HepG2 (cell line): ENCODE measurements around the gene UNC93A. TPM values are rescaled to one million over a fixed set of nuclear protein-coding genes. Genes with fewer than 3 reads are reported as not detected.

Experiments
- AGO1 ChIP-seq: fragments of 200-400 bp; formaldehyde crosslinking; IDR thresholded peaks from 2 replicates; pipeline ENCODE4 v1.6.1; 2017; ENCODE audit warnings: mild to moderate bottlenecking, low read depth, low read length, moderate library complexity; ENCODE audit not compliant: poor library complexity, severe bottlenecking
- ARNT2 ChIP-seq: sonication (generic); formaldehyde crosslinking; IDR thresholded peaks from 2 replicates; pipeline ENCODE4 v1.8.0; 2022; ENCODE audit warnings: mild to moderate bottlenecking, low read depth, missing genetic modification reagents, moderate library complexity
- KLF16 ChIP-seq, 2 experiments: sonication (generic) in 1 of 2; formaldehyde crosslinking in 1 of 2; IDR thresholded peaks; 2 replicates each; pipeline versions ENCODE4 v1.6.1 to v1.8.0; 2016 to 2023; ENCODE audit warnings: missing genetic modification reagents in 2 of 2, missing compliant biosample characterization in 1 of 2
- PAF1 ChIP-seq: IDR thresholded peaks from 2 replicates; pipeline ENCODE4 v1.6.1; 2016; ENCODE audit warnings: missing genetic modification reagents, missing compliant biosample characterization
- PAX8 ChIP-seq: sonication (generic); formaldehyde crosslinking; IDR thresholded peaks from 2 replicates; pipeline ENCODE4 v1.8.0; 2022; ENCODE audit warnings: mild to moderate bottlenecking, missing genetic modification reagents, borderline replicate concordance
- PHB2 ChIP-seq: fragments of 450-650 bp; IDR thresholded peaks from 2 replicates; pipeline ENCODE4 v1.6.1; 2018; ENCODE audit not compliant: partially characterized antibody
- PRPF4 ChIP-seq: fragments of 200-400 bp; formaldehyde crosslinking; IDR thresholded peaks from 2 replicates; pipeline ENCODE4 v1.6.1; 2016; ENCODE audit warnings: low read length, low read depth; ENCODE audit not compliant: poor library complexity, severe bottlenecking
- RBM22 ChIP-seq: fragments of 200-400 bp; formaldehyde crosslinking; optimal IDR thresholded peaks from 2 replicates; pipeline ENCODE3; 2017; ENCODE audit warnings: mild to moderate bottlenecking, low read length, moderate library complexity
- ZNF333 ChIP-seq: sonication (generic); formaldehyde crosslinking; IDR thresholded peaks from 2 replicates; pipeline ENCODE4 v1.4.0; 2020; ENCODE audit warnings: mild to moderate bottlenecking, missing genetic modification reagents, borderline replicate concordance
- ZNF777 ChIP-seq: sonication (generic); formaldehyde crosslinking; IDR thresholded peaks from 2 replicates; pipeline ENCODE4 v1.4.0; 2020; ENCODE audit warnings: missing genetic modification reagents
- polyA plus RNA-seq, 8 experiments: library from polyadenylated mRNA; depleted of rRNA in 3 of 8; stranded (reverse) in 7 of 8; unstranded in 1 of 8; fragments of >200 nt; fragmentation: Illumina TruSeq in 4 of 8; extraction: Trizol in 4 of 8; gene quantifications; 2 replicates each; pipeline versions ENCODE4 v1.2.1 to v1.2.3, GENCODE V29; 2011 to 2016; ENCODE audit warnings: low read depth in 4 of 8, missing spikeins in 1 of 8, mixed read lengths in 1 of 8; ENCODE audit not compliant: insufficient read depth in 1 of 8
- total RNA-seq, 5 experiments: library from RNA; depleted of rRNA; stranded (reverse); fragments of >200 nt; fragmentation: Illumina TruSeq; extraction: Trizol; gene quantifications; 2 replicates each; pipeline ENCODE4 v1.2.3, GENCODE V29; 2016; ENCODE audit warnings: low read depth in 1 of 5
- TF ChIP-seq, protein P1 (sequence below): sonication (generic); formaldehyde crosslinking; IDR thresholded peaks from 2 replicates; pipeline ENCODE4 v1.5.0; 2020; ENCODE audit warnings: missing genetic modification reagents
- TF ChIP-seq, protein P2 (sequence below): sonication (generic); formaldehyde crosslinking; IDR thresholded peaks from 2 replicates; pipeline ENCODE4 v1.9.0; 2021; ENCODE audit warnings: missing genetic modification reagents, mild to moderate bottlenecking, borderline replicate concordance
- TF ChIP-seq, protein P3 (sequence below): sonication (generic); formaldehyde crosslinking; IDR thresholded peaks from 2 replicates; pipeline ENCODE4 v1.8.0; 2023; ENCODE audit warnings: mild to moderate bottlenecking, missing genetic modification reagents
- TF ChIP-seq, protein P4 (sequence below): sonication (generic); formaldehyde crosslinking; IDR thresholded peaks from 2 replicates; pipeline ENCODE4 v1.4.0; 2020; ENCODE audit warnings: missing genetic modification reagents, borderline replicate concordance
- TF ChIP-seq, protein P5 (sequence below): sonication (generic); formaldehyde crosslinking; IDR thresholded peaks from 2 replicates; pipeline ENCODE4 v1.8.1; 2022; ENCODE audit warnings: low read depth, mild to moderate bottlenecking, missing genetic modification reagents
- TF ChIP-seq, protein P6 (sequence below): sonication (generic); formaldehyde crosslinking; IDR thresholded peaks from 2 replicates; pipeline ENCODE4 v1.8.0; 2022; ENCODE audit warnings: mild to moderate bottlenecking, missing genetic modification reagents

UNC93A gene
- total and polyA plus RNA-seq, 2 of the 13 experiments (the other 11 are each of a cell fraction or from before 2014, with no cell fraction given) = 11.0 to 42.7 TPM

DNA sequence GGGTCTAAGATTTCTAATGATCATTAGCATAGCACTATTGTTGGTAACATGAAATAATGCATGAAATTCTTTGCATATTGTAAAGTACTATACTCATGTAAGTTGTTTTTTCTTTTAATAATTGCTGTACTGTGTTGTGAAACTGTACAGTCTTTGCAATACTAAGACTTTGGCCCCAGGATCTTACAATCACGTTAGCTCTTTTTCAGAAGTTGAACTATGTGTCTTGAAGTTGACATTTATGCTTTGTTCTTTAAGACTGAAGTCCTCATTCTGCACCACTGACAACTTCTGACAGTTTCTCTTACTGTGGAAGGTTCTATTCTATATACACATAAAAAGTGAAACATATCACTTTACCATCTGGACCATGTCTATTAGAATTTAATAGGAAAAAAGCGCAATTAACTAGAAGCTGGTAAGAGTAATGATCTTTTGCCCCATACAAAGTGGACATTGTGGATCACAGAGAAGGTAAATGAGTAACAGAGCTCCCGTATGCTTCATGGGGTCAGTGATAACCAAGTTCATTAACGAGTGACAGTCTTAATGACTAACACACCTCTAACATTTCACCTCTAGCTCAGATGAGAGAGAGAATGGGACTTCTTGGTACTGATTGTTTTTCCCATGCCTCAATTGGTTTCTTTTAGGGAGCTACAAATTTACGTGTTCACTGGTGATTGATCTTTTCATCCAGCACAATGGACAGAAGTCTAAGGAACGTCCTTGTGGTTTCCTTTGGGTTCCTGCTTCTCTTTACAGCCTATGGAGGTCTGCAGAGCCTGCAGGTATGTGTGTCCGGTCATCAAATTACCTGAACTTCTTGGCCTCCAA, at the start of gene UNC93A (continued):
- TF ChIP-seq KLF16 (CRISPR knock-in tag; IDR thresholded peaks at IDR 0.05) = 0 out of 4 replicates have a peak, but pooled peaks of 1 of the 2 experiments have one; percentile 15
- TF ChIP-seq PHB2 = no peak
- no peak for TF ChIP-seq AGO1
- no peak; the same call in 1 of the 2 replicates for TF ChIP-seq ZNF333 (CRISPR knock-in tag)
- no peak for TF ChIP-seq ZNF777
- TF ChIP-seq, protein P1, sequence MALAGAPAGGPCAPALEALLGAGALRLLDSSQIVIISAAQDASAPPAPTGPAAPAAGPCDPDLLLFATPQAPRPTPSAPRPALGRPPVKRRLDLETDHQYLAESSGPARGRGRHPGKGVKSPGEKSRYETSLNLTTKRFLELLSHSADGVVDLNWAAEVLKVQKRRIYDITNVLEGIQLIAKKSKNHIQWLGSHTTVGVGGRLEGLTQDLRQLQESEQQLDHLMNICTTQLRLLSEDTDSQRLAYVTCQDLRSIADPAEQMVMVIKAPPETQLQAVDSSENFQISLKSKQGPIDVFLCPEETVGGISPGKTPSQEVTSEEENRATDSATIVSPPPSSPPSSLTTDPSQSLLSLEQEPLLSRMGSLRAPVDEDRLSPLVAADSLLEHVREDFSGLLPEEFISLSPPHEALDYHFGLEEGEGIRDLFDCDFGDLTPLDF (CRISPR knock-in tag) = peak; percentile 27; the same call in 1 of the 2 replicates
- no peak for TF ChIP-seq PAX8 (CRISPR knock-in tag)
- TF ChIP-seq PRPF4 = no peak
- no peak for TF ChIP-seq ARNT2
- TF ChIP-seq, protein P2, sequence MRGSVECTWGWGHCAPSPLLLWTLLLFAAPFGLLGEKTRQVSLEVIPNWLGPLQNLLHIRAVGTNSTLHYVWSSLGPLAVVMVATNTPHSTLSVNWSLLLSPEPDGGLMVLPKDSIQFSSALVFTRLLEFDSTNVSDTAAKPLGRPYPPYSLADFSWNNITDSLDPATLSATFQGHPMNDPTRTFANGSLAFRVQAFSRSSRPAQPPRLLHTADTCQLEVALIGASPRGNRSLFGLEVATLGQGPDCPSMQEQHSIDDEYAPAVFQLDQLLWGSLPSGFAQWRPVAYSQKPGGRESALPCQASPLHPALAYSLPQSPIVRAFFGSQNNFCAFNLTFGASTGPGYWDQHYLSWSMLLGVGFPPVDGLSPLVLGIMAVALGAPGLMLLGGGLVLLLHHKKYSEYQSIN (CRISPR knock-in tag) = no peak
- TF ChIP-seq, protein P3, sequence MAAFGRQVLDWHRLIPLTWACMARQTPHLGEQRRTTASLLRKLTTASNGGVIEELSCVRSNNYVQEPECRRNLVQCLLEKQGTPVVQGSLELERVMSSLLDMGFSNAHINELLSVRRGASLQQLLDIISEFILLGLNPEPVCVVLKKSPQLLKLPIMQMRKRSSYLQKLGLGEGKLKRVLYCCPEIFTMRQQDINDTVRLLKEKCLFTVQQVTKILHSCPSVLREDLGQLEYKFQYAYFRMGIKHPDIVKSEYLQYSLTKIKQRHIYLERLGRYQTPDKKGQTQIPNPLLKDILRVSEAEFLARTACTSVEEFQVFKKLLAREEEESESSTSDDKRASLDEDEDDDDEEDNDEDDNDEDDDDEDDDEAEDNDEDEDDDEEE (CRISPR knock-in tag) = no peak
- no peak for TF ChIP-seq RBM22
- TF ChIP-seq, protein P4, sequence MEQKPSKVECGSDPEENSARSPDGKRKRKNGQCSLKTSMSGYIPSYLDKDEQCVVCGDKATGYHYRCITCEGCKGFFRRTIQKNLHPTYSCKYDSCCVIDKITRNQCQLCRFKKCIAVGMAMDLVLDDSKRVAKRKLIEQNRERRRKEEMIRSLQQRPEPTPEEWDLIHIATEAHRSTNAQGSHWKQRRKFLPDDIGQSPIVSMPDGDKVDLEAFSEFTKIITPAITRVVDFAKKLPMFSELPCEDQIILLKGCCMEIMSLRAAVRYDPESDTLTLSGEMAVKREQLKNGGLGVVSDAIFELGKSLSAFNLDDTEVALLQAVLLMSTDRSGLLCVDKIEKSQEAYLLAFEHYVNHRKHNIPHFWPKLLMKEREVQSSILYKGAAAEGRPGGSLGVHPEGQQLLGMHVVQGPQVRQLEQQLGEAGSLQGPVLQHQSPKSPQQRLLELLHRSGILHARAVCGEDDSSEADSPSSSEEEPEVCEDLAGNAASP (CRISPR knock-in tag) = peak; percentile 11; the same call in 1 of the 2 replicates
- TF ChIP-seq, protein P5, sequence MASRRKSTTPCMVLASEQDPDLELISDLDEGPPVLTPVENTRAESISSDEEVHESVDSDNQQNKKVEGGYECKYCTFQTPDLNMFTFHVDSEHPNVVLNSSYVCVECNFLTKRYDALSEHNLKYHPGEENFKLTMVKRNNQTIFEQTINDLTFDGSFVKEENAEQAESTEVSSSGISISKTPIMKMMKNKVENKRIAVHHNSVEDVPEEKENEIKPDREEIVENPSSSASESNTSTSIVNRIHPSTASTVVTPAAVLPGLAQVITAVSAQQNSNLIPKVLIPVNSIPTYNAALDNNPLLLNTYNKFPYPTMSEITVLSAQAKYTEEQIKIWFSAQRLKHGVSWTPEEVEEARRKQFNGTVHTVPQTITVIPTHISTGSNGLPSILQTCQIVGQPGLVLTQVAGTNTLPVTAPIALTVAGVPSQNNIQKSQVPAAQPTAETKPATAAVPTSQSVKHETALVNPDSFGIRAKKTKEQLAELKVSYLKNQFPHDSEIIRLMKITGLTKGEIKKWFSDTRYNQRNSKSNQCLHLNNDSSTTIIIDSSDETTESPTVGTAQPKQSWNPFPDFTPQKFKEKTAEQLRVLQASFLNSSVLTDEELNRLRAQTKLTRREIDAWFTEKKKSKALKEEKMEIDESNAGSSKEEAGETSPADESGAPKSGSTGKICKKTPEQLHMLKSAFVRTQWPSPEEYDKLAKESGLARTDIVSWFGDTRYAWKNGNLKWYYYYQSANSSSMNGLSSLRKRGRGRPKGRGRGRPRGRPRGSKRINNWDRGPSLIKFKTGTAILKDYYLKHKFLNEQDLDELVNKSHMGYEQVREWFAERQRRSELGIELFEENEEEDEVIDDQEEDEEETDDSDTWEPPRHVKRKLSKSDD (CRISPR knock-in tag) = no peak
- TF ChIP-seq, protein P6, sequence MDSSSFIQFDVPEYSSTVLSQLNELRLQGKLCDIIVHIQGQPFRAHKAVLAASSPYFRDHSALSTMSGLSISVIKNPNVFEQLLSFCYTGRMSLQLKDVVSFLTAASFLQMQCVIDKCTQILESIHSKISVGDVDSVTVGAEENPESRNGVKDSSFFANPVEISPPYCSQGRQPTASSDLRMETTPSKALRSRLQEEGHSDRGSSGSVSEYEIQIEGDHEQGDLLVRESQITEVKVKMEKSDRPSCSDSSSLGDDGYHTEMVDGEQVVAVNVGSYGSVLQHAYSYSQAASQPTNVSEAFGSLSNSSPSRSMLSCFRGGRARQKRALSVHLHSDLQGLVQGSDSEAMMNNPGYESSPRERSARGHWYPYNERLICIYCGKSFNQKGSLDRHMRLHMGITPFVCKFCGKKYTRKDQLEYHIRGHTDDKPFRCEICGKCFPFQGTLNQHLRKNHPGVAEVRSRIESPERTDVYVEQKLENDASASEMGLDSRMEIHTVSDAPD (CRISPR knock-in tag) = no peak
- TF ChIP-seq PAF1 (CRISPR knock-in tag) = no peak
